ENCODE results near the gene CES2. TPM values are rescaled to one million over a fixed set of nuclear protein-coding genes. Genes with fewer than 3 reads are reported as not detected.
"Not testable (repeated sequence)": the region's sequence is repeated elsewhere in the genome, so short reads cannot be mapped to it uniquely, and the experiment has no call there.

CES2 gene
- total RNA-seq, 1 donor from 2014 or later, result 26.7 TPM

- no peak for TF ChIP-seq CTCF (IDR thresholded peaks at IDR 0.05; ENCODE audit: unreplicated experiment)
- no peak for DNase-seq (ENCODE audit: low spot score)
- Mint-ChIP-seq H3K4me1 (ENCODE audit: unreplicated experiment) (peaks cover 5% of the 10 kb centered on the region), H3K9me3 (ENCODE audit: unreplicated experiment) (no peaks in the 10 kb centered on the region), H3K4me3 (ENCODE audit: unreplicated experiment) (no peak overlapping the region), H3K36me3 (ENCODE audit: low read depth, unreplicated experiment) (peaks cover 19% of the 10 kb centered on the region), H3K27ac (ENCODE audit: unreplicated experiment) (no peak overlapping the region), H3K27me3 (ENCODE audit: unreplicated experiment) (peaks cover 5% of the 10 kb centered on the region)
Observed at GRCh38 chr16:66944054-66944441, 8.7 kb downstream of the CES2 start.

GRCh38 chr16:66944971-66945370, 9.7 kb downstream of the CES2 start:
- not testable (repeated sequence) for H3K4me3 Mint-ChIP-seq (ENCODE audit: unreplicated experiment); DNase-seq (ENCODE audit: low spot score); H3K9me3 Mint-ChIP-seq (ENCODE audit: unreplicated experiment); H3K27me3 Mint-ChIP-seq (ENCODE audit: unreplicated experiment); H3K4me1 Mint-ChIP-seq (ENCODE audit: unreplicated experiment)
- Mint-ChIP-seq H3K36me3 (ENCODE audit: low read depth, unreplicated experiment) (peaks cover 15% of the 10 kb centered on the region), H3K27ac (ENCODE audit: unreplicated experiment) (peak overlapping the region; percentile 14)

- H3K36me3 Mint-ChIP-seq (ENCODE audit: low read depth, unreplicated experiment), result peaks cover 13% of the 10 kb centered on the region
- no peaks in the 10 kb centered on the region for H3K27me3 Mint-ChIP-seq (ENCODE audit: unreplicated experiment)
- peaks cover 5% of the 10 kb centered on the region for H3K4me1 Mint-ChIP-seq (ENCODE audit: unreplicated experiment)
- H3K27ac Mint-ChIP-seq (ENCODE audit: unreplicated experiment), result no peak overlapping the region
- H3K4me3 Mint-ChIP-seq (ENCODE audit: unreplicated experiment), result no peak overlapping the region
- no peak for TF ChIP-seq CTCF (IDR thresholded peaks at IDR 0.05; ENCODE audit: unreplicated experiment)
- no peaks in the 10 kb centered on the region for H3K9me3 Mint-ChIP-seq (ENCODE audit: unreplicated experiment)
- DNase-seq (ENCODE audit: low spot score), result no peak
Observed at GRCh38 chr16:66945939-66946338, 10.6 kb downstream of the CES2 start.

GRCh38 chr16:66946541-66946940, 11.2 kb downstream of the CES2 start:
- DNase-seq (ENCODE audit: low spot score), result no peak
- Mint-ChIP-seq H3K27me3 (ENCODE audit: unreplicated experiment) (no peaks in the 10 kb centered on the region), H3K4me3 (ENCODE audit: unreplicated experiment) (no peak overlapping the region), H3K27ac (ENCODE audit: unreplicated experiment) (peak overlapping the region; percentile 15), H3K36me3 (ENCODE audit: low read depth, unreplicated experiment) (peaks cover 13% of the 10 kb centered on the region), H3K9me3 (ENCODE audit: unreplicated experiment) (no peaks in the 10 kb centered on the region), H3K4me1 (ENCODE audit: unreplicated experiment) (peaks cover 5% of the 10 kb centered on the region)
- TF ChIP-seq CTCF (IDR thresholded peaks at IDR 0.05; ENCODE audit: unreplicated experiment), result no peak

GRCh38 chr16:66946974-66947301, 11.6 kb downstream of the CES2 start:
- H3K27me3 Mint-ChIP-seq (ENCODE audit: unreplicated experiment), result no peaks in the 10 kb centered on the region
- TF ChIP-seq CTCF (IDR thresholded peaks at IDR 0.05; ENCODE audit: unreplicated experiment), result no peak
- H3K27ac Mint-ChIP-seq (ENCODE audit: unreplicated experiment), result peak overlapping the region; percentile 15
- H3K36me3 Mint-ChIP-seq (ENCODE audit: low read depth, unreplicated experiment), result peaks cover 12% of the 10 kb centered on the region
- no peak for DNase-seq (ENCODE audit: low spot score)
- no peaks in the 10 kb centered on the region for H3K9me3 Mint-ChIP-seq (ENCODE audit: unreplicated experiment)
- H3K4me1 Mint-ChIP-seq (ENCODE audit: unreplicated experiment), result peaks cover 5% of the 10 kb centered on the region
- H3K4me3 Mint-ChIP-seq (ENCODE audit: unreplicated experiment), result no peak overlapping the region

All from endothelial cell (in vitro differentiated cells).